IPS-20b (cell line): ENCODE measurements around the gene CCPG1.
"Not testable (repeated sequence)": the region's sequence is repeated elsewhere in the genome, so short reads cannot be mapped to it uniquely, and the experiment has no call there.

Experiments
- H3K27ac ChIP-seq: one replicate; pipeline ENCODE4 v1.5.1; 2013; ENCODE audit warnings: low read length
- H3K27me3 ChIP-seq: 2 replicates; pipeline ENCODE4 v1.6.1; 2013; ENCODE audit warnings: mild to moderate bottlenecking, low read length, inconsistent platforms; ENCODE audit not compliant: insufficient read depth
- H3K36me3 ChIP-seq: 2 replicates; pipeline ENCODE4 v1.6.1; 2013; ENCODE audit warnings: low read depth, mild to moderate bottlenecking, inconsistent platforms, low read length, moderate library complexity; ENCODE audit not compliant: insufficient read depth
- H3K4me1 ChIP-seq: 2 replicates; pipeline ENCODE4 v1.6.1; 2013; ENCODE audit warnings: mild to moderate bottlenecking, control low read depth, inconsistent platforms, low read length, moderate library complexity; ENCODE audit not compliant: insufficient read depth
- H3K4me3 ChIP-seq: 2 replicates; pipeline ENCODE4 v1.5.1; 2013; ENCODE audit warnings: mild to moderate bottlenecking, low read length, inconsistent platforms
- H3K9ac ChIP-seq: 2 replicates; pipeline ENCODE4 v1.6.1; 2013; ENCODE audit warnings: low read depth, mild to moderate bottlenecking, inconsistent platforms, low read length, moderate library complexity
- H3K9me3 ChIP-seq: 2 replicates; pipeline ENCODE4 v1.6.1; 2013; ENCODE audit warnings: mild to moderate bottlenecking, low read depth, low read length, inconsistent platforms; ENCODE audit not compliant: insufficient read depth

The CCPG1 gene

GRCh38 chr15:55408976-55409375 lies 817 bp upstream of the CCPG1 start:
- H3K27ac ChIP-seq, H3K36me3 ChIP-seq, H3K4me1 ChIP-seq, H3K27me3 ChIP-seq, H3K9me3 ChIP-seq: not testable (repeated sequence)
- H3K9ac ChIP-seq = peak overlapping the region; percentile 83; the same call in 1 of the 2 replicates
- peak overlapping the region; percentile 85 for H3K4me3 ChIP-seq

DNA sequence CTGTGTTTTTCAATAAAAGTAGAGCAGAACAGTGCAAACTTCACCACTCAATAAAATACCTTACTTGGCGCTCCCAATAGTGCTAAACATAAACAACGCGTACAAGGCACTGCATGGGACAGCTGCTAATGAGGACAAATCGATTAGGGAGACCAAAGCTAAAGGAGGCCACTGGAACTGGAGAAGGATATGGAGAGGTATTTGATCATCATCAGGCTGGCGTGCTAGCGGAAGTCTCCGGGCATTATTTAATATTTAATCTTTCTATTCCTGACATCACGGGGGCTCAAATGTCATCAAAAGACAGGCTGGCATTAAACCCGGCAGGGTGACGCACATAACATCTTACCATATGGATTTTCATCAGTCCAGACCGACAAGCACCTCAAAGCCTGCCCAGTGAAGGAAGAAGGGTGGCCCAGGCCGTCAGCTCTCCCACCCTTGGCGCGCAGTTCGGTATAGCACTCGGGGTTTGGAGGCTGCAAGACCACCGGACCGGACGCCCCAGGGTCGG lies 604 bp downstream of the CCPG1 start:
- Histone ChIP-seq H3K27me3 (no peaks in the 10 kb centered on the region), H3K4me3 (peak overlapping the region; percentile 85), H3K4me1 (no peaks in the 10 kb centered on the region), H3K9ac (peak overlapping the region; percentile 76), H3K36me3 (no peaks in the 10 kb centered on the region), H3K27ac (no peak overlapping the region), H3K9me3 (no peaks in the 10 kb centered on the region)

GRCh38 chr15:55403531-55403930 lies 4.6 kb downstream of the CCPG1 start:
- Histone ChIP-seq H3K9me3 (no peaks in the 10 kb centered on the region), H3K9ac (no peak overlapping the region), H3K4me1 (no peaks in the 10 kb centered on the region), H3K4me3 (no peak overlapping the region), H3K27me3 (no peaks in the 10 kb centered on the region), H3K36me3 (no peaks in the 10 kb centered on the region), H3K27ac (no peak overlapping the region)

- Histone ChIP-seq H3K27me3 (no peaks in the 10 kb centered on the region), H3K27ac (no peak overlapping the region), H3K36me3 (no peaks in the 10 kb centered on the region), H3K4me3 (no peak overlapping the region), H3K9me3 (no peaks in the 10 kb centered on the region), H3K4me1 (no peaks in the 10 kb centered on the region), H3K9ac (no peak overlapping the region)
These were observed 5.5 kb downstream of the CCPG1 start for GRCh38 chr15:55402707-55403106.

- no peak overlapping the region for H3K27ac ChIP-seq
- no peaks in the 10 kb centered on the region for H3K36me3 ChIP-seq
- no peak overlapping the region for H3K4me3 ChIP-seq
- H3K9me3 ChIP-seq = no peaks in the 10 kb centered on the region
- no peaks in the 10 kb centered on the region for H3K27me3 ChIP-seq
- H3K4me1 ChIP-seq = no peaks in the 10 kb centered on the region
- no peak overlapping the region for H3K9ac ChIP-seq
These were observed 6.3 kb downstream of the CCPG1 start for GRCh38 chr15:55401786-55402246.

- not testable (repeated sequence) for H3K4me3 ChIP-seq, H3K27ac ChIP-seq, H3K27me3 ChIP-seq, H3K9me3 ChIP-seq, H3K9ac ChIP-seq, H3K36me3 ChIP-seq, H3K4me1 ChIP-seq
These were observed 8.1 kb downstream of the CCPG1 start for GRCh38 chr15:55400050-55400449.

GRCh38 chr15:55398243-55398642 lies 9.9 kb downstream of the CCPG1 start:
- Histone ChIP-seq H3K9ac (no peak overlapping the region), H3K9me3 (peaks cover 3% of the 10 kb centered on the region), H3K36me3 (no peaks in the 10 kb centered on the region), H3K27me3 (no peaks in the 10 kb centered on the region), H3K4me1 (no peaks in the 10 kb centered on the region), H3K4me3 (no peak overlapping the region), H3K27ac (no peak overlapping the region)

DNA sequence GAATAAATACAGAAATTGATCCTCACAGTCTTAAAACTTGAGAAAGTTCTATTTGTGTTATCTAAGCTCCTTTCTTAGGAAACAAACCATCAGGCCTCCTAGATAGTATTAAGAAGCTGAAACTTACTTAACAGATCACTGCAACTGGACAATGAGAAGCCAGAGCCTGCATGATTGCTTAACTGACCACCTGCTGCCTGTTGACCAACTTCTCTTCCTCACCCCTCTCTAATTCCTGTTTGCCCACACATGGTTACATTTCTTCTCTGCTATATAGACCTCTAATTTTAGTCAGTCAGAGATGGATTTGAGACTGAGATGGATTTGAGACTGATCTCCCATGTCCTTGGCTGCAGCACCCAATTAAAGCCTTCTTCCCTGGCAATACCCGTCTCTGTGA lies 13.5 kb downstream of the CCPG1 start:
- Histone ChIP-seq H3K4me3 (no peak overlapping the region), H3K36me3 (no peaks in the 10 kb centered on the region), H3K9me3 (peaks cover 3% of the 10 kb centered on the region), H3K27ac (no peak overlapping the region), H3K9ac (no peak overlapping the region), H3K4me1 (no peaks in the 10 kb centered on the region), H3K27me3 (no peaks in the 10 kb centered on the region)

GRCh38 chr15:55389264-55389607 lies 18.9 kb downstream of the CCPG1 start:
- no peaks in the 10 kb centered on the region for H3K9me3 ChIP-seq
- H3K27me3 ChIP-seq = no peaks in the 10 kb centered on the region
- no peak overlapping the region for H3K4me3 ChIP-seq
- no peaks in the 10 kb centered on the region for H3K4me1 ChIP-seq
- H3K27ac ChIP-seq = no peak overlapping the region
- H3K9ac ChIP-seq = no peak overlapping the region
- no peaks in the 10 kb centered on the region for H3K36me3 ChIP-seq

GRCh38 chr15:55387027-55387426 lies 21.1 kb downstream of the CCPG1 start:
- H3K9ac ChIP-seq = no peak overlapping the region
- H3K27me3 ChIP-seq = no peaks in the 10 kb centered on the region
- no peaks in the 10 kb centered on the region for H3K4me1 ChIP-seq
- no peaks in the 10 kb centered on the region for H3K36me3 ChIP-seq
- no peak overlapping the region for H3K27ac ChIP-seq
- no peak overlapping the region for H3K4me3 ChIP-seq
- no peaks in the 10 kb centered on the region for H3K9me3 ChIP-seq

- no peaks in the 10 kb centered on the region for H3K4me1 ChIP-seq
- H3K27me3 ChIP-seq = no peaks in the 10 kb centered on the region
- no peak overlapping the region for H3K27ac ChIP-seq
- no peak overlapping the region for H3K9ac ChIP-seq
- H3K4me3 ChIP-seq = no peak overlapping the region
- H3K9me3 ChIP-seq = no peaks in the 10 kb centered on the region
- no peaks in the 10 kb centered on the region for H3K36me3 ChIP-seq
These were observed 24.5 kb downstream of the CCPG1 start for GRCh38 chr15:55383687-55384086.

DNA sequence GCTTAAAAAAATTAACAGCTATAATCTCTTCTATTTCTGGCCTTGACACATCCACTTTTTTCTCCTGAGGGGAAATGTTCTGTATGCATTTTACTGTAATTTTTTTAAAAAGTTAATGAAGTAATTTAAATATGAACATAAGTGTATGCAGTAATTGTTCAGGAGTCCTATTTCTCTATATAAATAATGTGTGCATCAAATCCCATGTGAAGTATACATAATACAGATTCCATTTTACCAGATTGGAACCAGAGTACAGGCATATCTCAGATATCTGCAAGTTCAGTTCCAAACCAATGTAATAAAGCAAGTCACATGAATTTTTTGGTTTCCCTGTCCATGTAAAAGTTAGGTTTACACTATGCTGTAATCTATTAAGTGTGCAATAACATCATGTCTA lies 26.6 kb downstream of the CCPG1 start:
- Histone ChIP-seq H3K27ac (no peak overlapping the region), H3K36me3 (no peaks in the 10 kb centered on the region; the same call in 1 of the 2 replicates), H3K27me3 (no peaks in the 10 kb centered on the region), H3K9ac (no peak overlapping the region), H3K4me1 (no peaks in the 10 kb centered on the region), H3K4me3 (no peak overlapping the region), H3K9me3 (no peaks in the 10 kb centered on the region)

DNA sequence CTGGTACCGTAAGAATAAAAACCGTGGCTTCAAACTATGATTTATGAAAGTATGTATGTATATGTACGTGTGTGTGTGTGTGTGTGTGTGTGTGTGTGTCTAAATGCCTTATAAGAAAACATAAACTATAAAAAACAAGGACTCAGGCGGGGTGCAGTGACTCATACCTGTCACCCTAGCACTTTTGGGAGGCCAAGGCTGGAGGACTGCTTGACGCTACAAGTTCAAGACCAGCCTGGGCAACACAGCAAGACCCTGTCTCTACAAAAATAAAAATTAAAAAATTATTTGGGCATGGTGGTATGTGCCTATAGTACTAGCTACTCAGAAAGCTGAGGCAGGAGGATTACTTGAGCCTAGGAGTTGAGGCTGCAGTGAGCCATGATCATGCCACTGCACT lies 29.1 kb downstream of the CCPG1 start:
- Histone ChIP-seq H3K36me3 (no peaks in the 10 kb centered on the region; the same call in 1 of the 2 replicates), H3K27me3 (no peaks in the 10 kb centered on the region), H3K9me3 (no peaks in the 10 kb centered on the region), H3K9ac (no peak overlapping the region), H3K27ac (no peak overlapping the region), H3K4me3 (no peak overlapping the region), H3K4me1 (no peaks in the 10 kb centered on the region)
